Natural killer cell (primary cell): ENCODE measurements around the gene PPOX. TPM values are rescaled to one million over a fixed set of nuclear protein-coding genes. Genes with fewer than 3 reads are reported as not detected.

ENCODE experiments used
- ATAC-seq, 3 donors: fragments of 150-1000 bp in 2 of 3; fragments of 200-7000 bp in 1 of 3; cut with Tn5 transposase; 1 replicate in 1 of 3; 2 replicates in 2 of 3; pipeline ENCODE4 v1.10.0; 2021; ENCODE audit warnings: mild to moderate bottlenecking in 2 of 3, moderate library complexity in 2 of 3
- DNase-seq, 2 donors: peaks; one replicate each; pipeline versions ENCODE4 v3.0.0 to v3.0.0-alpha.2; 2013 to 2021; ENCODE audit warnings: mixed read lengths in 1 of 2
- H3K27ac ChIP-seq: one replicate; pipeline ENCODE4 v1.5.1; 2013; ENCODE audit warnings: mild to moderate bottlenecking, low read length
- H3K27me3 ChIP-seq: one replicate; pipeline ENCODE4 v1.6.1; 2013; ENCODE audit warnings: low read length; ENCODE audit not compliant: control insufficient read depth, insufficient read depth
- H3K36me3 ChIP-seq: one replicate; pipeline ENCODE4 v1.6.1; 2013; ENCODE audit warnings: low read length; ENCODE audit not compliant: control insufficient read depth, insufficient read depth
- H3K4me1 ChIP-seq: one replicate; pipeline ENCODE4 v1.6.1; 2013; ENCODE audit warnings: low read length; ENCODE audit not compliant: control insufficient read depth, insufficient read depth
- H3K4me3 ChIP-seq: one replicate; pipeline ENCODE4 v1.5.1; 2013; ENCODE audit warnings: low read length
- H3K9me3 ChIP-seq: one replicate; pipeline ENCODE4 v1.6.1; 2013; ENCODE audit warnings: low read length; ENCODE audit not compliant: control insufficient read depth, insufficient read depth
- H3K27ac Mint-ChIP-seq, 2 donors: one replicate each; pipeline ENCODE4 v1.8.0; 2022; ENCODE audit warnings: mild to moderate bottlenecking in 2 of 2, mixed read lengths in 2 of 2, moderate library complexity in 1 of 2
- H3K27me3 Mint-ChIP-seq, 2 donors: one replicate each; pipeline ENCODE4 v1.8.0; 2022; ENCODE audit warnings: low read depth in 2 of 2, mixed read lengths in 2 of 2
- H3K36me3 Mint-ChIP-seq: one replicate; pipeline ENCODE4 v1.8.0; 2022; ENCODE audit warnings: mixed read lengths
- H3K4me1 Mint-ChIP-seq, 2 donors: one replicate each; pipeline ENCODE4 v1.8.0; 2022; ENCODE audit warnings: mixed read lengths in 2 of 2
- H3K4me3 Mint-ChIP-seq: one replicate; pipeline ENCODE4 v1.8.0; 2022; ENCODE audit warnings: mild to moderate bottlenecking, moderate library complexity, mixed read lengths
- H3K9me3 Mint-ChIP-seq, 2 donors: one replicate each; pipeline ENCODE4 v1.8.0; 2022; ENCODE audit warnings: mixed read lengths in 2 of 2
- CTCF ChIP-seq: fragments of 200-600 bp; IDR thresholded peaks from one replicate; pipeline ENCODE4 v1.8.0; 2022; ENCODE audit warnings: antibody characterized with exemption
- WGBS: methylation state at CpG from one replicate; pipeline ENCODE4 v1.1.7; 2013; ENCODE audit warnings: missing lambda C conversion rate; ENCODE audit not compliant: insufficient coverage; 5-methylcytosine and 5-hydroxymethylcytosine counted together
- intact Hi-C: fragments of 100-400 bp; cut with micrococcal nuclease; formaldehyde crosslinking; loops from one replicate; pipeline ENCODE4 v1.14.2; 2022
- total RNA-seq, 4 donors: library from RNA; stranded (reverse); fragments of 120-200 nt in 1 of 4; gene quantifications; one replicate each; pipeline versions ENCODE4 v1.2.3 to v1.2.4, GENCODE V29; 2013 to 2022

PPOX gene
- total RNA-seq, 3 donors from 2014 or later (not counting 1 experiment from before 2014, with no cell fraction given): 45.5 to 66.3 (median 57.4) TPM

- ATAC-seq (no peak), DNase-seq (peak in 1 of 2 donors; percentile 28)
- no peak for TF ChIP-seq CTCF
- Mint-ChIP-seq H3K27me3 (no peaks in the 10 kb centered on the region), H3K9me3 (no peaks in the 10 kb centered on the region), H3K36me3 (peaks cover 3% of the 10 kb centered on the region), H3K27ac (peak overlapping the region; percentile 96 to 99), H3K4me3 (peak overlapping the region; percentile 95), H3K4me1 (peaks cover 63 to 77% of the 10 kb centered on the region in 2 donors)
- no peaks in the 10 kb centered on the region for H3K27me3 ChIP-seq
- H3K9me3 ChIP-seq: no peaks in the 10 kb centered on the region
- peaks cover 29% of the 10 kb centered on the region for H3K36me3 ChIP-seq
- H3K4me1 ChIP-seq: peaks cover 34% of the 10 kb centered on the region
- H3K4me3 ChIP-seq: no peak overlapping the region
- H3K27ac ChIP-seq: peak overlapping the region; percentile 86
- WGBS: 65% methylated on average over 6 of the region's 8 CpGs
- intact Hi-C loops: loop anchor here (5.0 to 10.0 kb wide), 3 partner anchors 326 to 516 kb away; partner anchors contain the start of gene FCGR3A
These were observed 52.3 kb downstream of the PPOX start for GRCh38 chr1:161218301-161219077.

- peak overlapping the region; percentile 96 to 99 for H3K27ac Mint-ChIP-seq
- no peaks in the 10 kb centered on the region for H3K9me3 Mint-ChIP-seq
These were observed 53.1 kb downstream of the PPOX start for GRCh38 chr1:161219078-161219892.

GRCh38 chr1:161220002-161220401, 53.8 kb downstream of the PPOX start:
- peaks cover 55 to 69% of the 10 kb centered on the region in 2 donors for H3K4me1 Mint-ChIP-seq
- no peak overlapping the region for H3K27ac ChIP-seq
- intact Hi-C loops: no loop called here
- DNase-seq: no peak
- H3K27me3 ChIP-seq: no peaks in the 10 kb centered on the region
- H3K27ac Mint-ChIP-seq: peak overlapping the region; percentile 96 to 99
- WGBS: 89% methylated on average over 5 of the region's 5 CpGs
- H3K9me3 ChIP-seq: no peaks in the 10 kb centered on the region
- peaks cover 21% of the 10 kb centered on the region for H3K36me3 ChIP-seq
- ATAC-seq: no peak
- no peaks in the 10 kb centered on the region for H3K9me3 Mint-ChIP-seq
- TF ChIP-seq CTCF: no peak
- H3K36me3 Mint-ChIP-seq: no peaks in the 10 kb centered on the region
- H3K4me3 Mint-ChIP-seq: no peak overlapping the region
- H3K4me1 ChIP-seq: peaks cover 24% of the 10 kb centered on the region
- H3K27me3 Mint-ChIP-seq: no peaks in the 10 kb centered on the region
- no peak overlapping the region for H3K4me3 ChIP-seq

More at GRCh38 chr1:161219078-161219892, 53.1 kb downstream of the PPOX start:
- H3K36me3 ChIP-seq: peaks cover 23% of the 10 kb centered on the region
- H3K4me1 ChIP-seq: peaks cover 30% of the 10 kb centered on the region
- no peaks in the 10 kb centered on the region for H3K27me3 ChIP-seq
- no peak overlapping the region for H3K27ac ChIP-seq
- WGBS: 88% methylated on average over 5 of the region's 5 CpGs
- no peak for DNase-seq
- H3K9me3 ChIP-seq: no peaks in the 10 kb centered on the region
- H3K27me3 Mint-ChIP-seq: no peaks in the 10 kb centered on the region
- H3K4me1 Mint-ChIP-seq: peaks cover 61 to 76% of the 10 kb centered on the region in 2 donors
- intact Hi-C loops: loop anchor here (5.0 to 10.0 kb wide), 3 partner anchors 326 to 516 kb away; partner anchors contain the start of gene FCGR3A
- H3K4me3 ChIP-seq: no peak overlapping the region
- H3K36me3 Mint-ChIP-seq: no peaks in the 10 kb centered on the region
- no peak for ATAC-seq
- peak overlapping the region; percentile 95 for H3K4me3 Mint-ChIP-seq
- no peak for TF ChIP-seq CTCF

Other genes starting within 250 kb of the PPOX start
- not detected for gene ITLN2, start 211.6 kb upstream of the PPOX start, total RNA-seq
- gene F11R, start 145.3 kb upstream of the PPOX start, total RNA-seq: 10 to 100 TPM; 27.8 to 34.6 (median 30.2) TPM
- gene TSTD1, start 127.5 kb upstream of the PPOX start, total RNA-seq: 10 to 100 TPM; 31.8 to 36.3 (median 34.3) TPM
- gene USF1, start 120.4 kb upstream of the PPOX start, total RNA-seq: 100 to 1,000 TPM; 113 to 121 (median 114) TPM
- gene ARHGAP30, start 96.5 kb upstream of the PPOX start, total RNA-seq: 100 to 1,000 TPM; 246 to 310 (median 272) TPM
- gene NECTIN4, start 76.9 kb upstream of the PPOX start, total RNA-seq: under 1 TPM in 2 of 3 donors, not detected in 1; 0.07 to 0.09 TPM
- gene KLHDC9, start 68.1 kb upstream of the PPOX start, total RNA-seq: under 1 TPM in 2 of 3 donors, not detected in 1; 0.49 to 0.50 TPM
- 10 to 100 TPM; 31.6 to 40.0 (median 35.0) TPM for gene PFDN2, start 48.4 kb upstream of the PPOX start, total RNA-seq
- gene NIT1, start 48.3 kb upstream of the PPOX start, total RNA-seq: 10 to 100 TPM; 26.5 to 31.7 (median 31.6) TPM
- gene DEDD, start 33.8 kb upstream of the PPOX start, total RNA-seq: 10 to 100 TPM; 40.6 to 44.0 (median 43.0) TPM
- 100 to 1,000 TPM; 109 to 155 (median 117) TPM for gene UFC1, start 12.4 kb upstream of the PPOX start, total RNA-seq
- gene USP21, start 6.9 kb upstream of the PPOX start, total RNA-seq: 10 to 100 TPM; 31.6 to 40.3 (median 35.3) TPM
- 10 to 100 TPM; 58.4 to 62.2 (median 59.4) TPM for gene B4GALT3, start 11.1 kb downstream of the PPOX start, total RNA-seq
- under 1 TPM; 0.14 to 0.20 (median 0.14) TPM for gene ADAMTS4, start 32.6 kb downstream of the PPOX start, total RNA-seq
- gene NDUFS2, start 35.9 kb downstream of the PPOX start, total RNA-seq: 10 to 100 TPM; 74.7 to 88.8 (median 84.7) TPM
- gene FCER1G, start 48.9 kb downstream of the PPOX start, total RNA-seq: 100 to 1,000 TPM; 226 to 281 (median 259) TPM
- gene APOA2, start 57.2 kb downstream of the PPOX start, total RNA-seq: not detected
- gene TOMM40L, start 59.6 kb downstream of the PPOX start, total RNA-seq: 10 to 100 TPM; 16.6 to 23.6 (median 22.8) TPM
- not detected for gene NR1I3, start 71.8 kb downstream of the PPOX start, total RNA-seq
- gene PCP4L1, start 92.3 kb downstream of the PPOX start, total RNA-seq: not detected
- 1 to 10 TPM; 4.6 to 9.0 (median 8.7) TPM for gene MPZ, start 143.5 kb downstream of the PPOX start, total RNA-seq
- 10 to 100 TPM; 74.5 to 97.3 (median 86.0) TPM for gene SDHC, start 148.0 kb downstream of the PPOX start, total RNA-seq
- gene CFAP126, start 201.4 kb downstream of the PPOX start, total RNA-seq: not detected